RPMI7951 (cell line): Measurements from ENCODE around the gene SUMO2. TPM values are rescaled to one million over a fixed set of nuclear protein-coding genes. Genes with fewer than 3 reads are reported as not detected.
"Not testable (repeated sequence)": the region's sequence is repeated elsewhere in the genome, so short reads cannot be mapped to it uniquely, and the experiment has no call there.

Experiments used
- DNase-seq: peaks from one replicate; pipeline ENCODE4 v3.0.0-alpha.2; 2012; ENCODE audit warnings: low read depth
- total RNA-seq: library from RNA; depleted of rRNA; stranded (reverse); fragments of >200 nt; shearing (Covaris generic); gene quantifications from 2 replicates; pipeline ENCODE4 v1.2.3, GENCODE V29; 2014

The SUMO2 gene
- total RNA-seq, 1 experiment from 2014 or later: 141 TPM

DNA sequence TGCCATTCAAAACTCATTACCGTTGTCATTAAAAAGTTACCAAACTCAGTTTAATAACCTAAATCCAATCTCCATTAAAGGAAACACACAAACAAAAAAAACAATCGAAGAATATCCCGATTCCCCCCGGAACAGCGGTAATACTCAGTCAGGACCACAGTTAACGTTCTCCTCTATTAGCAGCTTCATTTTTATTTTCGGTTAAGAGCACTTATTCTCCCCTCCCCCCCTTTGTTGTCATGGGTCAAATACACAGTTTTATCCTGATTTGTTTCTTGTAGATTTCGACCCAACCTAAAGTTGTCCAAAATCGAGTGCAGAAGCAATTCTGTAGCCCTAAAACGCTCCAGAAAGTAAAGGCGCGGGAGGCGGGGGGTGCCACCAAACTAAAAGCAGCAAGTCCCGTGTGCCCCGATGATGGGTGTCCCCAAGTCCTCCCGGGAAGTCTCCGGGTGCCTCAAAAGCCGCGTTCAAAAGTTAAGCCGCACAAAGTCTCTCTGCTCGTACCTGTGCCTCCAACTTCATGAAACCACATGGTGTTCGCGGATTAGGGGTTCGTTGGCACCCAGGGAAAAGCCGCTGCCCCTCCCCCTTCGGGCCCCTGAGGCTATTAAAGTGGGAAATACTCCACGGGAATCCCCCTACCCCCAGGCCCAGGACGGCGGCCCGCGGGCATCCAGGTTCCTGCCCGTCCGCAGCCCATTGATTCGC, 996 bp downstream of the SUMO2 start:
- peak; percentile 14 for DNase-seq

DNA sequence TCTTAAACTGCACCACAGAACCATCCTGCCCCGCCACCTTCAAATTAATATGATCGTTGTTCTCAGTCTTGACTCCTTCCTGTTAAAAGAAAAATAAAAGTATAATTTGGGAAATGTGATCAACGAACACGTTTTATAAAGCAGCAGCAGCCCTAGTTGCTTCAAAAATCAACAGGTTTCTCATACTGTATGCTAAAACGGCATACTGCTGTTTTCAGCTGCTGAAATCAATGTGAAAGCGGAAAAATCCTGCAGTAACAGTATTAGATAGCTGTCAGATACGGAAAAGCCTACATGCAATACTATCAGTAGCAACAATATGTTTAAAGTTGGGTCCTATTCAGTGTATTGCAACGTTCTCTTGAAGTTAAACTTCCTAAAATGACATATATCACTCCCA, 1.6 kb downstream of the SUMO2 start:
- no peak for DNase-seq

DNA sequence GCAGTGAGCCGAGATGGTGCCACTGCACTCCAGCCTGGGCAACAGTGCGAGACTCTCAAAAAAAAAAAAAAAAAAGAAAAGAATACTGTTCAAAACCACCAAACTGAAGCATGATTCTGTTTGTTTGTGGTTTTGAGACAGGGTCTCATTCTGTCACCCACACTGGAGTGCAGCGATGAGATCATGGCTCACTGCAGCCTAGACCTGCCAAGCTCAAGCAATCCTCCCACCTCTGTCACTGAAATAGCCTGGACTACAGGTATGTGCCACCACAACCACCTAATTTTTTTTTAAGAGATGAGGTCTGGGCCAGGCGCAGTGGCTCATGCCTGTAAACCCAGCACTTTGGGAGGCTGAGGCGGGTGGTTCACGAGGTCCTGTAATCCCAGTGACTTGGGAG, 4.3 kb downstream of the SUMO2 start:
- DNase-seq: no peak

DNA sequence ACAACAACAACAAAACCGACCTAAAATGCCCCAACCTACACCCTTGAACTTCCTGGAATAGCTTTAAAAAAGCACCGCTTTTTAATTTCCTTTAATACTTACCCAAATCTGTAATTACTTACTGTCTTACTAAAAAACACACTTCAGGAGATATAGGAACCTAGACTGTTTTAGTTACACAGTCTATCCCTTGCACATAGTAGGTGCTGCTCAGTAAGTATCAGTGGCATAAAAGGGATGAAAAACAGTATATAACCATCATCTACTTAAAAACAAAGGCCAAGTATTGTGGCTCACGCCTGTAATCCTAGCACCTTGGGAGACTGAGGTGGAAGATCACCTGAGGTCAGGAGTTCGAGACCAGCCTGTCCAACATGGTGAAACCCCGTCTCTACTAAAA, 6.1 kb downstream of the SUMO2 start:
- DNase-seq: no peak

DNA sequence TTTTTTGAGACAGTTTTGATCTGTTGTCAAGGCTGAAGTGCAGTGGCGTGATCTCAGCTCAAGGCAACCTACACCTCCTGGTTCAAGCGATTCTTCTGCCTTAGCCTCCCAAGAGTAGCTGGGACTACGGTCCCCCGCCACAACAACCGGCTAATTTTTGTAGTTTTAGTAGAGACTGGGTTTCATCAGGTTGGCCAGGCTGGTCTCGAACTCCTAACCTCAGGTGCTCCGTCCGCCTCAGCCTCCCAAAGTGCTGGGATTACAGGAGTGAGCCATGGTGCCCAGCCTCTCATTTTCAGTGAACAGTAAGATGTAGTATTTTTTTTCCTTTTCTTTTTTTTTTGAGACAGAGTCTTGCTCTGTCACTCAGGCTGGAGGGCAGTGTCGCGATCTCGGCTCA, 7.8 kb downstream of the SUMO2 start:
- no peak for DNase-seq

DNA sequence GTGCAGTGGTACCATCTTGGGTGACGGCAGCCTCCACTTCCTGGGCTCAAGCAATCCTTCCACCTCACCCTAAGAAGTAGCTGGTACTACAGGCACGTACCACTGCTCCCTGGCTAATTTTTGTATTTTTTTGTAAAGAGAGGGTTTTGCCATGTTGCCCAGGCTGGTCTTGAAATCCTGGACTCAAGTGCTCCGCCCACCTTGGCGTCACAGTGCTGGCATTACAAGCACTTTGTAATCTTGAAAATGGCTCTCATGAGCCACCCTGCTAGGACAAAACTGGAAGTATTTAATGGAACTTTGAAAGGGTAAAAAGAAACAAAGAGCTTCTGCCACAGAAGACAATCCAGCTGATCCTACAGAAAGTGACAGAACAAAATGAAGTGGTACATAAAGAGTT, 9.2 kb downstream of the SUMO2 start:
- no peak for DNase-seq

DNA sequence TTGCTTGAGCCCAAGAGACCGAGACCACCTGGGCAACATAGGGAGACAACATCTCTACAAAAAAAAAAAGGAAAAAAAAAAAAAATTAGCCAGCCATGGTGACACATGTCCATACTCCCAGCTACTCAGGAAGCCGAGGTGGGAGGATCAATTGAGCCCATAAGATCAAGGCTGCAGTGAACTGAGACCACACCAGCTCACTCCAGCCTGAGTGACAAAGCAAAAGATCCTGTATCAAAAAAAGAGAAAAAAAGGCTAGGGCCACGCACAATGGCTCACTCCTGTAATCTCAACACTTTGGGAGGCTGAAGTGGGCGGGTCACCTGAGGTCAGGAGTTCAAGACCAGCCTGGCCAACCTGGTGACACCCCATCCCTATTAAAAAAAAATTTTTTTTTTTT, 13.8 kb downstream of the SUMO2 start:
- no peak for DNase-seq

DNA sequence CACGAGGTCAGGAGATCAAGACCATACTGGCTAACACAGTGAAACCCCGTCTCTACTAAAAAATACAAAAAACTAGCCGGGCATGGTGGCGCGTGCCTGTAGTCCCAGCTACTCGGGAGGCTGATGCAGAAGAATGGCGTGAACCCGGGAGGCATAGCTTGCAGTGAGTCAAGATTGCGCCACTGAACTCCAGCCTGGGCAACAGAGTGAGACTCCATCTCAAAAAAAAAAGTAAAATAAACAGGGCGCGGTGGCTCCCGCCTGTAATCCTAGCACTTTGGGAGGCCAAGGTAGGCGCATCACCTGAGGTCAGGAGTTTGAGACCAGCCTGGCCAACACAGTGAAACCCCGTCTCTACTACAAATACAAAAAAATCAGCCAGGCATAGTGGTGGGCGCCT, 18.2 kb downstream of the SUMO2 start:
- DNase-seq: not testable (repeated sequence)

DNA sequence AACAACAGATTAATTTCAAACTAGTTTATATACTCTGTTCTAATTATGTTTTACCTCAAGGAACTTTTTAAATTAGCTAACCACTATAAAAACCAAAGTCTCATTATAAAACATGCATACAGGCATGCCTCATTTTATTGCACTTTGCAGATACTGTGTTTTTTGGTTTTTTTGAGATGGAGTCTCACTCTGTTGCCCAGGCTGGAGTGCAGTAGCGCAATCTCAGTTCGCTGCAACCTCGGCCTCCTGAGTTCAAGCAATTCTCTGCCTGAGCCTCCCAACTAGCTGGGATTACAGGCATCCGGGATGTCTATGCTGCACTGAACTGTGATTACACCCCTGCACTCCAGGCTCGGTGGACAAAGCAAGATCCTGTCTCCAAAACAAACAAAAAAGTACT, 19.7 kb downstream of the SUMO2 start:
- no peak for DNase-seq

DNA sequence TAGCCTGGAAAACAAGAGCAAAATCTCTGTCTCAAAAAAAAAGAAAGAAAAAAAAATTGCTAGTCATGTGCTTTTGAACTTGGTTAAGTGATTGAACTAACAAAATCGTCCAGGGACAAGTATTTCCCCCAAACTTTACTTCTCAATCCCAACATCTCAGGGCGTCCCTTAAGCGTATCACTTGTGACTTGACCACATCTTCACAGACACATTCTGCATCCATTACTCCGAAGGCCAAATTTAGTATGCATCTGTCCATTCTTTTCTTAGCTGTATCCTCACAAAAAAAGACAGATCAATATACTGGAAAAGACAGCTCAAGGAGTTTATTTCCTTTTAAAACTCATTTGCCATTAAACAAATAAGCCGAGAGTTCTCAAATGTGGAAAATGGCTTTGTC, 22.5 kb downstream of the SUMO2 start:
- no peak for DNase-seq

DNA sequence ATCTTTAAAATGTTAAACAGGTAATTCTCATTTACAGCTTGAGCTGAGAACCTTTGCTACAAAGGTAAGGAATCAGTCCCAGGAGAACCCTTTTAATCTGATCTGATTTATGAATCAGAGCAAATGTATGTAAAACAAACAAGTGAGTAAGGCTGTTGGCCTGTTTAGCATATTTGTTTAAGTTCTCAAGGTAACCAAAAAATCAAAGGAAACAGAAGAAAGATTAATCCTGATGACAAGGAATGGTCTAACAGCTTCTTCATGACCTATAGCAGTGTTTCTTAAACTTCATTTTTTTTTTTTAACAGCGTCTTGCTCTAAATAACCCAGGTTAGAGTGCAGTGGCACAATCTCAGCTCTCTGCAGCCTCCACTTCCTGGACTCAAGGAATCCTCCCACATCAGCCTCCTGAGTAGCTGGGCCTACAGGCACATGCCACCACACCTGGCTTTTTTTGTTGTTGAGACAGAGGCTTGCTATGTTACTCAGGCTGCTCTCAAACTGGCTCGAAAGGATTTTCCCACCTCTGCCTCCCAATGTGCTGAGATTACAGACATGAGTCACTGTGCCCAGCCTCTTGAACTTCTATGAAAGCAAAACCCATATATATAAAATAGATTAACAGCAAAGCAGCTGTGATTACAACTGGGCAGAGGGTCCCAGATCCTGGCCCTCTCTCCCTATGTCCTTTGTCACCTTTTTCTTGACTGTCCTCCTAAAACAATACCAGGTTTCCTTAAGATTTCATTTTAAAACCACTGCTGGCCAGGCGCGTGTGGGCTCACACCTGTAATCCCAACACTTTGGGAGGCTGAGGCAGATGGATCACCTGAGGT, 23.3 kb downstream of the SUMO2 start:
- DNase-seq: peak; percentile 7

DNA sequence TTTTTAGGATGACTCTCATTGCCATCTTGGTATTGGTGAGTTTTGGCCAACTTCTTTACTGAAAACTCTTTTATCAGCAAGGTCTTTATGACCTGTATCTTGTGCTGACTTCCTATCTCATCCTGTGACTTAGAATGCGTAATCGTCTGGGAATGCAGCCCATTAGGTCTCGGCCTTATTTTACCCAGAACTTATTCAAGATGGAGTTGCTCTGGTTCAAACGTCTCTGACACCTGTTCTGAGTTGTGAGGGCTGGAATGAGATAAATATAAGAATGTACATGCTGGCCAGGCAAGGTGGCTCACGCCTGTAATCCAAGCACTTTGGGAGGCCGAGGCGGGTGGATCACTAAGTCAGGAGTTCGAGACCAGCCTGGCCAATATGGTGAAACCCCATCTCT, 24.3 kb downstream of the SUMO2 start:
- not testable (repeated sequence) for DNase-seq

DNA sequence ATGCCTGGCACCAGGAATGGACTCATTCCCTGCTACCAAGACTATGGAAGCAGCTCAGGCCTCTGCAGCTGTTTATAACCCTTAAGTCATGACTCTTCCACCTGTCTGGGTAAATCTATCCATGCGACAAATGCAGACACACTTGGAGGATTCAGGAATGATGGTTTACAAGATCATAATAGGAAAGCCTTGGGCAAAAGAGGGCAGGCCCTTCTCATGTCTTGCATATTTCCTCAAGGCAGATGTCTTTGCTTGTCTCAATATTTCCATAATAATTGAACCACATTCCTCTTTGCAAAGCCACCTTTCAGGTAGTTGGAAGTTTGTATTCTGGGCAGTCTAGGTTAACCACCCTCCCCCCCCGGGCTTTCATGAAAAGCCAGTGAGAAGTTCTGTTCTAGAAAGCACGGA, 27.6 kb downstream of the SUMO2 start:
- no peak for DNase-seq

DNA sequence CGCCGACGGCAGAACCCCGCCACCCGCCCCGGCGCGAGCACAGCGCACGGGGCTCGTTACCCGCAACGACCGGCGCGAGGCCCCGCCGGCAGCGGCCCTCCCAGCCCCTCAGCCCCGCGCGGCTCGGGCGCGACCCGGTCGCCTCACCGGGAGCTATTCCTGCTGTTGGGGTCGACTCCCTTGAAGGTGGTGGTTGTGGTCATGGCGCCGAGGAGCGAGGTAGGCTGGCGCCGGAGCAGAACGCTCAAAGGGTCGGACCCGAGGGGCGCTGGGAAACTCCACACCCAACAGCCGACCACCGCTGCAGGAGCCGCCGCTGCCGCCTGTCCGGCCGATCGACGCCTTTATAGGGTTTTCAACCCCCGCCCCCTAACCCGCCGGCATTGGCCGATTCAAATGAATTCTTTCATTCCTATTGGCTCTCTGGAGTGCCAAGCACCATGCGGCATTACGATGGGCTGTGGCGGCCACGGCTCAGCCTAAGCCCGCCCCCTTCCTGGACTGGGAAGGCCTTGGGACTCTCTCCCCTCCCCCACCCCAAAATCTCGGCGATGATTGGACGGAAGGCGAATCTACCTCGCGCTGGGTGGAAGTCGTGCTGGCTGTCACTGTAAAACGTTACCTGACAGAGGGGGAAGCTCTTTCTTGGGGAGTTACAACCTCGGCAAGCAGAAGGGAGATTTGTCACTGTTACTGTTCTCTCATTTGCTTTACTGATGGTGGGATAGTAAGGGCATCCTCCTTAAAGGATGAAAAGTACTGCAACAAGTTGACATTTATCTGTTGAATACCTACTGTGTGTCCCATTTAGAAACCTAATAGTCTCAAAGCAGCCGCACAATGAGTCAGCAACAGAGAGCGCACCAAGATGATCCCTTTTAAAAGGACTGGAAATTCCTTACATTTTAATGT, 28.3 kb downstream of the SUMO2 start, which contains the start of gene JPT1:
Gene JPT1 (minus strand): TSS at position 318 of the 912 bp plus-strand sequence. CDS start 115 bp downstream, at position 203.
- DNase-seq: peak; percentile 97

DNA sequence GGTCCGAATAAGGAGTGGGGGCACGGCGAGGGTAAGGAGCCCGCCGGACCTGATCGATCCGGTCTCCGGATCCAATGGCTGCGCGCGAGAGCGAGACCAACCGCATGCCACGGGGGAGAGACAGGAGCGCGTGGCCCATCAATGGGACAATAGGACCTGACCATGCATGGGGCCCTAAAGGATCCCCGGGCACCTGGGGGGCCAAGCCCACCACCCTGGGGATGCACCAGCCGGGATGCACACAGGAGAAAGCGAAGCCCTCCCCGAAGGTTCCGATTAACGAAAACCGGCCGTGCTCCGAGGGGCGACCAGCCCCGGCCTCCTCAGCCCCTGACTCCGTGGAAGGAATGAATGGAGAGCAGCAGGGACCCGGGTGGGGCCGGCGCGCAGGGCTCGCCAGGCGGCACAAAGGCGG, 29.0 kb downstream of the SUMO2 start:
- no peak for DNase-seq

DNA sequence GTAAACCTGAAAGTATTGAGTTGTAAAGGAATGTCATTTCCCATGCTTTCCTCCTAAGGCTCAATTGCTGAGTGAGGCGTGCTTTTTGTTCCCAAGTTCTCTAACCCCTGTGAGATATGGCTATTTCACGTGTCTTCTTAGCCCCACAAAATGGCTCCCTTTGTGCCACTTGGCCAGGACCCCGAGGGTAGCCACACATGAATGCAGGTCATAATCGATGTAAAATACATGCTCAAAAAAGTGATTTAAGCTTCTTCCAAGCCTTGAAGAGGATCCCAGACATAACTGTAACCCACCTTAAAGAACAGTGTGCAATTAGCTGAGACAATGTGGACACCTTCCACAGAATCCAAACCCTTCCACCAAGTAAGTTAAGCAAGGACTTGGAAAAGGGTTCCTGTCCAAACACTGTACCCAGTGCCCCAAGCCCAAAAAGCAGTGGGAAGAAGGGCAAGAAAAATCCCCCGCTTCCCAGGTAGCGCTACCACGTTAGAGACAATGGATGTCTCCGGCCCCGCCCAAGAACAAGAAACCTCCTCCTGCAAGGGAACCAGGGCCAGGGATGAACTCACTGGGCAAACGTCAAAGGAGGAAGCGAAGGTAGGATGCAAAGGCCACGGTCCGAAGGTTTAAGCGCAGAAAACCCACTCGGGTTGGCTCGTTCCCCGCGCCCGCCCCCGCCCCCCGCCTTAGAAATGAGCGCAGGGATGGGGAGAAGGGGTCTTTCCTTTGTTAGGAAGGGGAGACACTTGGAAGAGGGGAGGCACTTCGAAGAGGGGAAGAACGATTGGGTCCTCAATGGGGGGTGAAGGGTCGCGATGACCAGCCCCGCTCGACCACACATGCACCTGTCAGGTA, 29.6 kb downstream of the SUMO2 start:
- peak; percentile 36 for DNase-seq

DNA sequence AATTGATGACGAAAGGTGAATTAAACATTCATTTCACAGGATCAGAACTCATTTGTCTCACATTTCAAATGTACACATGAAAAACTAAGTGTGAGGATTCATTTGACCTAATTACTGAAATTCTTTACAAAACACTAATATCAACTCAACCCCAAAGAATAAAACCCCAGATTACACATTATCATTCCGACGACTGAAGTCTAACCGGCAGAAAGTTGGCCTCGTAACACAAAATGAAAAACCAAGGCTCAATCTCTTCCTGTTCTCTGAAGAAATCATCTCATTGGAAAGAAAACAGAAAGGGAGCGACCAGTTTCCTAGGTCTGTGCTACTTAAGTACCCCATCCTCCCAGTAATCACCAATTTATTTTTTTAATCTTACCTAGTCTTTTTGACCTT, 30.2 kb downstream of the SUMO2 start:
- DNase-seq: no peak

DNA sequence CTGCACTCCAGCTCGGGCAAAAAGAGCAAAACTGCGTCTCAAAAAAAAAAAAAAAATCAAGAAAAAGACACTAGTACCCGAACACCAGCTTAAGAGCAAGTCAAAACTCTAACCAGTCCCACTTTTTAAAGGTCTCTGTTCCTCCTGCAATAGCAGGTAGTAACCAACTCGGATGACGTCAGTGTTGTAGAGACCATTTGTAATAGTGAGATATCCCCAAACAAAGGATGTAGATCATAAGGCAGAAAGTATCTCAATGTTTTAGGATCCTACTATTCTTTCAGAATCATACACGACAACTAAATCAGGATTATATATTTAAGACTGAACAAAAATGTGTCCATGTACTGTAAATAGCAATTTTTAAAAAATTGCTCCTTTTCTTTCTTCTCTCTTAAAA, 30.8 kb downstream of the SUMO2 start:
- DNase-seq: no peak

DNA sequence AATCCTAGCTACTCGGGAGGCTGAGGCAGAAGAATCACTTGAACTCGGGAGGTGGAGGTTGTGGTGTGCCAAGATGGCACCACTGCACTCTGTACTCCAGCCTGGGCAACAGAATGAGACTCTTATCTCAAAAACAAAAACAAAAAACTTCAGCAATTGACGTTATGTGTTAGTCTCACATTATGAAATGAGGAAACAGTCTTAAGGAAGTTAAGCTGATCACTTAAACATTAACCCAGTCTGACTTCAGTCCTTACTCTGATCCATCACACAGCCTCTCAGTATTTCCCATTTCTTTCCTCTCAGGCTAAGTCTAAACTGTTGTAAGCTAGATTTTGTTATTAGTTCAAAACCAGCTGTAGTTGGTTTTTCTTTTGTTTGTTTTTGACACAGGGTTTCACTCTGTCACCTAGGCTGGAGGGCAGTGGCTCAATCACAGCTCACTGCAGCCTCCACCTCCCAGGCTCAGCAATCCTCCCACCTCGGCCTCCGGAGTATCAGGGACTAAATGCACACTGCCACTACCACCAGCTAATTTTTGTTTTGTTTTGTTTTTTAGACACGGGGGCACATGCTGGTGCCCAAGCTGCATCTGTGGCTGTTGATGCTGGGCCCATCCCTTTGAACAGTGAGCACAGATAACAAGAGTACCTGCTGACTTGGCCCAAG, 34.7 kb downstream of the SUMO2 start:
- DNase-seq: no peak

DNA sequence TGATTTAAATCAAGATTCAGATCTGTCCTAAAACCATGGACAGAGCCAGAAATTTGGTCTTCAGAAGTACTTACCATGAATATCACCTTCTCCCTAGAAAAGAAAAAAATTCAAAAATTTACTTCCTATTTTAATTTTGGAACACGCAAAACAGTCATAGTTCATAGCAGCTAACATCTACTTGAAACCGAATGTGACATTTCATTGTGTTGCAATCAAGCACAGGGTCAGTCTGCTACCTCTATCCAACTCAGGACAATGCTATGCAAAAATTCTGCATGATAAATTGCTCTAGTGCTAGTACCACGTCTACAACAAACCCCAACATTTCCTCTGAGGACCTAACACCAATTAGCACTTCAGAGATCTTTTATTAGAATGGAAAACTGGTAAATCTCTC, 36.2 kb downstream of the SUMO2 start:
- DNase-seq: no peak
